Nephron progenitor cell (in vitro differentiated cells): ENCODE measurements around the gene ATP11C.

Experiments used
- DNase-seq: peaks from one replicate; pipeline ENCODE4 v3.0.0; 2021
- H3K27ac Mint-ChIP-seq: 2 replicates; pipeline ENCODE4 v1.8.0; 2021; ENCODE audit warnings: mild to moderate bottlenecking, moderate library complexity, mixed read lengths
- H3K27me3 Mint-ChIP-seq: 2 replicates; pipeline ENCODE4 v1.8.0; 2021; ENCODE audit warnings: mild to moderate bottlenecking, low read depth, mixed read lengths; ENCODE audit not compliant: poor library complexity
- H3K36me3 Mint-ChIP-seq: 2 replicates; pipeline ENCODE4 v1.8.0; 2021; ENCODE audit warnings: low read depth, mixed read lengths
- H3K4me1 Mint-ChIP-seq: 2 replicates; pipeline ENCODE4 v1.8.0; 2021; ENCODE audit warnings: mixed read lengths
- H3K4me3 Mint-ChIP-seq: 2 replicates; pipeline ENCODE4 v1.8.0; 2021; ENCODE audit warnings: mild to moderate bottlenecking, moderate library complexity, mixed read lengths
- H3K9me3 Mint-ChIP-seq: 2 replicates; pipeline ENCODE4 v1.8.0; 2021; ENCODE audit warnings: mild to moderate bottlenecking, moderate library complexity, mixed read lengths
- CTCF ChIP-seq: fragments of 200-600 bp; sonication (generic); IDR thresholded peaks from 2 replicates; pipeline ENCODE4 v1.5.0; 2021; ENCODE audit warnings: antibody characterized with exemption

Gene ATP11C

GRCh38 chrX:139680356-139680755 is 252.5 kb downstream of the ATP11C start:
- no peak for DNase-seq
- peaks cover 37% of the 10 kb centered on the region for H3K9me3 Mint-ChIP-seq
- TF ChIP-seq CTCF = no peak
- no peak overlapping the region for H3K4me3 Mint-ChIP-seq
- no peaks in the 10 kb centered on the region for H3K4me1 Mint-ChIP-seq
- H3K36me3 Mint-ChIP-seq = no peaks in the 10 kb centered on the region
- no peaks in the 10 kb centered on the region for H3K27me3 Mint-ChIP-seq
- no peak overlapping the region for H3K27ac Mint-ChIP-seq
